Effector memory CD4-positive, alpha-beta T cell (primary cell): ENCODE measurements around the gene NIPAL3.

Source experiments
- DNase-seq, 3 donors: peaks; one replicate each; pipeline ENCODE4 v3.0.0-alpha.2; 2020
- H3K27ac ChIP-seq: 2 replicates; pipeline ENCODE4 v1.7.0; 2013; ENCODE audit warnings: mild to moderate bottlenecking, low read length, moderate library complexity; ENCODE audit not compliant: insufficient read depth, poor library complexity, severe bottlenecking
- H3K27me3 ChIP-seq: replicated peaks from 2 replicates; pipeline ENCODE4 v1.7.0; 2013; ENCODE audit warnings: mild to moderate bottlenecking, low read length; ENCODE audit not compliant: insufficient read depth, control insufficient read depth, poor library complexity, severe bottlenecking
- H3K36me3 ChIP-seq: 2 replicates; pipeline ENCODE4 v1.7.0; 2013; ENCODE audit warnings: mild to moderate bottlenecking, low read length, moderate library complexity; ENCODE audit not compliant: control insufficient read depth, insufficient read depth
- H3K4me1 ChIP-seq: 2 replicates; pipeline ENCODE4 v1.7.0; 2013; ENCODE audit warnings: low read length, mild to moderate bottlenecking; ENCODE audit not compliant: control insufficient read depth, insufficient read depth, poor library complexity, severe bottlenecking
- H3K4me3 ChIP-seq: 2 replicates; pipeline ENCODE4 v1.7.0; 2013; ENCODE audit warnings: low read length, low read depth, mild to moderate bottlenecking; ENCODE audit not compliant: insufficient read depth, poor library complexity, severe bottlenecking
- H3K9me3 ChIP-seq: 2 replicates; pipeline ENCODE4 v1.7.0; 2013; ENCODE audit warnings: mild to moderate bottlenecking, low read length, moderate library complexity; ENCODE audit not compliant: control insufficient read depth

NIPAL3 gene

DNA sequence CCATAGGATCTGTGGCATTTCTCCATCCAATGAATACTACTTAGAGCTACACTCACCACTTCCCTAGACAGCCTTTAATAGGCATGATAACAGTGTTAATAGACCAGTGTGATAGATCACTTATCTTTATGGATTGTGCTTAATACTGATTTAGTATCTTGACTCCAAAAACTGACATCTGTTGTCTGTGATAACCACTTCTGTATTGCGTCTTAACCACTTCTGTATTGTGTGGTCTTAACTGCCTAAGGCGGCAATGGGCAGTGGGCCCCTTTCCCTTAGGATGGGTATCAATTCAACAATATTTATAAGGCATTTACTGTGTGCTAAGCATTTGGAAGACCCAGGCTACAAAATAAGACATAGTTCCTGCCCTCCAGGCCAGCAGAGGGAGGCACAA lies 55.0 kb downstream of the NIPAL3 start:
- Histone ChIP-seq H3K4me1 (no peaks in the 10 kb centered on the region), H3K36me3 (peaks cover 17% of the 10 kb centered on the region), H3K27me3 (no peaks in the 10 kb centered on the region), H3K27ac (no peak overlapping the region), H3K4me3 (no peak overlapping the region), H3K9me3 (no peaks in the 10 kb centered on the region)
- no peak for DNase-seq

DNA sequence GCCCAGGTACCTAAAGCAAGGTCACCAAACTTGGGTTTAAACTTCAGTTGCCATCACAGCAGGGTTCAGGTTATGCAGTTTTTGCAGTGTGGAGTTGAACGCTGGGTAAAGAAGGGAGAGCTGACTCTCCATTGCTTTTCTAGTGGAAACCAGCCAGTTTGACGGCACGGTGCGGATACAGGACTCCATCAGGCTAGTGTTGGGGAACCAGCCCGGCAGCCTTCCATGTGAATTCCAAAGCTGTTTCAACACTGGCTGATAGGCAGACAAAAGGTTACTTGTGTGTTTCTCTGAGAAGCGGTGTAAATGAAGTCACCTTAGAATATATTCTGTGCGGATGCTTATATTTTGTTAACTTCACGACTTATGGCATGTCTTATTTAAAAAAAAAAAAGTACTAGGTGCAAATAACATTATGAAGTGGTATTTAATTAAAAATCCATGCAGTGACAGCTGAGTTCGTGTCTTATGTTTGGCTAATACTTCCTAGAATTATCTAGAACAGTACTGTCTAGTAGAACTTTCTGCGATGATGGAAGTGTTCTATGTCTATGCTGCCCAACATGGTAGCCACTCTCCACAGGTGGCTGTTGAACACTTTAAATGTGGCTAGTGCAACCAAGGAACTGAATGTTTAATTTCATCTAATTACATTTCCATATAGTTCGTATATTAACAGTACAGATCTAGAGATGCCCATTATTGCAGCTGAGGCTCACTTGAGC lies 57.1 kb downstream of the NIPAL3 start:
- peaks cover 12% of the 10 kb centered on the region for H3K36me3 ChIP-seq
- H3K4me1 ChIP-seq = no peaks in the 10 kb centered on the region
- no peak for DNase-seq
- H3K27me3 ChIP-seq = no peaks in the 10 kb centered on the region
- H3K27ac ChIP-seq = no peak overlapping the region
- H3K4me3 ChIP-seq = no peak overlapping the region
- no peaks in the 10 kb centered on the region for H3K9me3 ChIP-seq

DNA sequence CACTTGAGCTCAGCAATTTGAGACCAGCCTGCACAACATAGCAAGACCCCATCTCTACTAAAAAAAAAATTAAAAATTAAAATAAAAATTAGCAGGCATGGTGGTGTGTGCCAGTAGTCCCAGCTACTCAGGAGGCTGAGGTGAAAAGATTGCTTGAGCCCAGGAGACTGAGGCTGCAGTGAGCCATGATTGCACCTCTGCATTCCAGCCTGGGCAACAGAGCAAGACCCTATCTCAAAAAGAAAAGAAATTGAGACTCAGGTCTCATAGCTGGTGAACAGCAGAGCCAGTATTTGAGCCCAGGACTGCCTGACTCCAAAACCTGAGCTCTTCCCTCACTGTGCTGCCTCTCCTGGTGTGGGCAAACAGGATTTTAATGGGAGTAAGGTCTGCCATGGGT lies 58.6 kb downstream of the NIPAL3 start:
- no peak overlapping the region for H3K27ac ChIP-seq
- no peaks in the 10 kb centered on the region for H3K4me1 ChIP-seq
- no peak overlapping the region for H3K4me3 ChIP-seq
- H3K9me3 ChIP-seq = no peaks in the 10 kb centered on the region
- H3K36me3 ChIP-seq = peaks cover 3% of the 10 kb centered on the region
- DNase-seq = no peak
- no peaks in the 10 kb centered on the region for H3K27me3 ChIP-seq

DNA sequence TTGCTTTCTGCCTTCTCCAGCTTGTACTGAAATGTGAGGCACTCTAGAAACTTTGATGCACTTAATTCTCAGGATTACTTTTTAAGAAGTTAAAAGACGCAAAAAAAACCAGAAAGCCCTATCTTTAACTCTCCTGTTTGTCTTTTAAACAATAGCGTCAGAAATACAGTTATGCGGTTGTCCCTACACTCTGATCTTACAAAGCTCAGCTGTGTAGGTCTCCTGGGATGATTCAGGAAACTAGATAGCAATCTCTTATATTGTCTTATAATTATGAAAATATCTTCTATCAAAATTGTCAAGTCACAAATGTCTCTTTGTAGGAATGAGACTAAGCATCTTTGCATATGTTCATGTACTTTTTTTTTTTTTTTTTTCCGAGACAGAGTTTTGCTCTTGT lies 60.1 kb downstream of the NIPAL3 start:
- Histone ChIP-seq H3K27me3 (no peaks in the 10 kb centered on the region), H3K9me3 (no peaks in the 10 kb centered on the region), H3K27ac (no peak overlapping the region), H3K36me3 (no peaks in the 10 kb centered on the region), H3K4me1 (no peaks in the 10 kb centered on the region), H3K4me3 (no peak overlapping the region)
- DNase-seq = no peak

DNA sequence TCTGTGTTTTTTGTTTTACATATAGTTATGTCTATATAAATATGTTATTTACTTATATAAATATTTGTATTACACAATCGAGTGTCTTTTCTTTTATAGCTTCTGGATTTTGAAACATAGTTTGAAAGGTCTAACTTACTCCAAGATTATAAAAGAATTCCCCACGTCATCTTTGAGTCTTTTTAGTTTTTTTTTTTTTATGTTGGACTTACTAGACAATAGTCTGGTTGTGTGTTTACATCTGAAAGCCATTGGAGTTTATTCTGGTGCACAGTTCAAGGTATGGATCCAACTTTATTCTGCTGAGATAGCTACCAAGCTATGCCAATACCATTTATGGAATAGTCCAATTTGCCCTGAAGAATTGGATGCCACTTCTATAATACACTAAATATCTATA lies 61.0 kb downstream of the NIPAL3 start:
- peaks cover 7% of the 10 kb centered on the region for H3K4me1 ChIP-seq
- no peak overlapping the region for H3K4me3 ChIP-seq
- no peak for DNase-seq
- no peaks in the 10 kb centered on the region for H3K36me3 ChIP-seq
- H3K27me3 ChIP-seq = no peaks in the 10 kb centered on the region
- no peak overlapping the region for H3K27ac ChIP-seq
- H3K9me3 ChIP-seq = no peaks in the 10 kb centered on the region

DNA sequence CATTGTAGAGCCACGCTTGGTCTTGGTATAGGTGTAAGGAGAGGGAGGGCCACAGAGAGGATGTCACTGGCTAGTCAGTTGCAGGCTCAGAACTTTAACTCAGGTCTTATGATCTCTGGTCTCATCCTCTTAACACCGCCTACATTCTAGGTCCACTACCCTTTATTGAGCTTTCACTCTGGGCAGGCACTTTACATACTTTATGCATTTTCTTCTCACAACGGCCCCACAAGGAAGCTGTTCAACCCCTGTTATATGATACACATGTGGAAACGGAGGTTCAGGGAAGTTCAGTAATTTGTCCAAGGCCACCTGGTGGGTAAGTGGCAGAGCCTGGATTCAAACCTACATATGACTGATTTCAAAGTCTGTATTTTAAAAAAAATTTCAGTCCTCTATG lies 61.7 kb downstream of the NIPAL3 start:
- no peaks in the 10 kb centered on the region for H3K27me3 ChIP-seq
- no peak for DNase-seq
- no peaks in the 10 kb centered on the region for H3K9me3 ChIP-seq
- no peaks in the 10 kb centered on the region for H3K36me3 ChIP-seq
- no peak overlapping the region for H3K27ac ChIP-seq
- H3K4me1 ChIP-seq = peaks cover 12% of the 10 kb centered on the region
- no peak overlapping the region for H3K4me3 ChIP-seq

DNA sequence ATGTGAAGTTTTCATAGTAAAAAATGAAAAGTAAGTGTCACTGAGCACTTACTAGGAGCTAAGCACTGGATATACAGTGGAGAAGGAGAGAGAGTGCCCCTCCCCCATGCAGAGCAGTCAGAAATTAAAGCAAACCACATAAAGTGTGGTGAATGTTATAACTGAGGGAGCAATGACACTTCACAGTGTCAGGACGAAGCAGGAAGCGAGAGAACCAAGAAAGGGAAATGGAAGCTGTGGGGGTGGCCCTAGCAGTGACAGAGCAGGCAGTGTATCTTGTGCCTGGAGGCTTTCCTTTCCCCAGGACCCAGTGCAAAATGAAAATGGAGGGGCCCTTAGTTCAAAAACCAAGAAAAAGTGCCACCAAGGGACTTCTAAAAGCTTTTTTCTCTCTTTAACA lies 65.5 kb downstream of the NIPAL3 start:
- peak overlapping the region; percentile 21 for H3K4me3 ChIP-seq
- H3K4me1 ChIP-seq = peaks cover 49% of the 10 kb centered on the region
- H3K27me3 ChIP-seq = no peaks in the 10 kb centered on the region
- no peaks in the 10 kb centered on the region for H3K9me3 ChIP-seq
- peak; percentile 7 to 36 (median 34) for DNase-seq
- H3K36me3 ChIP-seq = no peaks in the 10 kb centered on the region
- peak overlapping the region; percentile 77 for H3K27ac ChIP-seq

DNA sequence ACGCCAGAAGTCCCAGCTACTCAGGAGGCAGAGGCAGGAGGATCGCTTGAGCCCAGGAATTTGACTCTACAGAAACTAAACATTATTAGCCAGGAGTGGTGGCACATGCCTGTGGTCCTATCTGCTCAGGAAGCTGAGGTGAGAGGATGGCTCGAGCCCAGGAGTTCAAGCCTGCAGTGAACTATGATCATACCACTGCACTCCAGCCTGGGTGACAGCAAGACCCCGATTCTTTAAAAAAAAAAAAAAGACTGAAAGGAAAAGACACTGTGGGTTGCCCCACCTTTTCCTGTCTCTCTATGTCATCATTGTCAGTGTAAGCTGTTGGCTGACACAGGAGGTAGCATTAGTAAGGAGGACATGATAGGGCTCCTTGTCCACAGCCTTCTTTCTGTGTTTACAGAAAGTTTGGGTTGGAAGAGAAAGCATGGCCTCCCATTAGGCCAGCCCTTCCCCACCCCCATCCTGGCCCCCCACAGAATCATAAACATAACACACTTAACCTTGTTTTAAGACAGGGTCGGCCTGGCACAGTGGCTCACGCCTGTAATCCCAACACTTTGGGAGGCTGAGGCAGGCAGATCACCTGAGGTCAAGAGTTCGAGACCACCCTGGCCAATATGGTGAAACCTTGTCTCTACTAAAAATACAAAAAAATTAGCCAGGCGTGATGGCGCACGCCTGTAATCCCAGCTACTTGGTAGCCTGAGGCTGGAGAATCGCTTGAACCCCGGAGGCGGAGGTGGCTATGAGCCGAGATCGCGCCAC lies 66.4 kb downstream of the NIPAL3 start:
- H3K27ac ChIP-seq = peak overlapping the region; percentile 77
- H3K4me1 ChIP-seq = peaks cover 56% of the 10 kb centered on the region

DNA sequence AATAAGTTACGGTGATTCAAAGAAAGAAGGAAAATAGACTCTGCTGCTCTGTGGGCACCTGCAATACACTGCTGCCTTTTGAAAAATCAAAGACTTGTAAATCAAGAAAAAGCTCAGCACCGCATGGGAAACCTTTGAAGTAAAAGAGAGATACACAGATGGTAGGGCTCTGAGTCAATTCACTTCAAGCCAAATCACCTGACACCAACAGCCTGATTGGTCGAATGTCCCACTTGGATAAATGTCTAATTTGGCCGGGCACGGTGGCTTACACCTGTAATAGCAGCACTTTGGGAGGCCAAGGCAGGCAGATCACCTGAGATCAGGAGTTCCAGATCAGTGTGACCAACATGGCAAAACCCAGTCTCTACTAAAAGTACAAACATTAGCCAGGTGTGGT lies 67.8 kb downstream of the NIPAL3 start:
- Histone ChIP-seq H3K9me3 (no peaks in the 10 kb centered on the region), H3K27me3 (no peaks in the 10 kb centered on the region), H3K27ac (peak overlapping the region; percentile 77), H3K36me3 (no peaks in the 10 kb centered on the region), H3K4me1 (peaks cover 62% of the 10 kb centered on the region), H3K4me3 (no peak overlapping the region)
- DNase-seq = no peak

More for the DNA sequence above, 66.4 kb downstream of the NIPAL3 start:
- Histone ChIP-seq H3K36me3 (no peaks in the 10 kb centered on the region), H3K27me3 (no peaks in the 10 kb centered on the region), H3K9me3 (no peaks in the 10 kb centered on the region), H3K4me3 (peak overlapping the region; percentile 21)
- peak in 1 of 3 donors; percentile 39 for DNase-seq

DNA sequence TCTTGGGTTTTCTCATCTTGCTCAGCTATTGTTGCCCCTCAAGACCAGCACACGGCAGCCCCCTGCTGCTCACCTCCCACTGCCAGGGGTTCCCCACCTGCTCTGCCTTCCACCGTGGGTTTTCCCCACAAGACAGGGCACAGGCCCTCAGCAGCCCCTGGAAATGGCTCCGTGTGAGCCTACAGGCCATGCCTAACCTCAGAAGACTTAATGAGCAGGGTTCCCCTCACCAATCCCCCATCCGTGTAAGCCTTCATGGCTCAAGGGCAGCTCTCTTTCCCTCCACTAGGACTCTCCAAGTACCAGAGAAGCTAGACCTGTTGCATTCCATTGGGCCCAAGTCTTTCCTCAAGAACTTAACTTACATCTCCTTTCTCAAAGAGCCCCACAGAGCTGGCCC lies 68.6 kb downstream of the NIPAL3 start:
- H3K4me3 ChIP-seq = no peak overlapping the region
- no peaks in the 10 kb centered on the region for H3K36me3 ChIP-seq
- H3K9me3 ChIP-seq = no peaks in the 10 kb centered on the region
- peak overlapping the region; percentile 60 for H3K27ac ChIP-seq
- no peaks in the 10 kb centered on the region for H3K27me3 ChIP-seq
- no peak for DNase-seq
- H3K4me1 ChIP-seq = peaks cover 66% of the 10 kb centered on the region
